OCI-LY1 (cell line): Measurements from ENCODE around the gene TBC1D14.

Experiments
- H2AFZ ChIP-seq: fragments of 200-600 bp; sonication (generic), shearing (Covaris generic); 2 replicates; pipeline ENCODE4 v1.6.0; 2014; ENCODE audit warnings: antibody characterized with exemption, mild to moderate bottlenecking, low read length
- H3F3A ChIP-seq: fragments of 200-600 bp; sonication (generic), shearing (Covaris generic); 2 replicates; pipeline ENCODE4 v1.6.0; 2014; ENCODE audit warnings: mild to moderate bottlenecking, antibody characterized with exemption, low read length, moderate library complexity; ENCODE audit not compliant: insufficient read depth
- H3K27ac ChIP-seq: fragments of 200-600 bp; sonication (generic); 2 replicates; pipeline ENCODE4 v1.5.1; 2014; ENCODE audit warnings: low read length, mixed run types, mild to moderate bottlenecking, low read depth; ENCODE audit not compliant: poor library complexity, severe bottlenecking
- H3K27me3 ChIP-seq: fragments of 200-600 bp; sonication (generic); 2 replicates; pipeline ENCODE4 v1.6.0; 2014; ENCODE audit warnings: antibody characterized with exemption, mild to moderate bottlenecking, low read length, moderate library complexity; ENCODE audit not compliant: insufficient read depth
- H3K36me3 ChIP-seq: fragments of 200-600 bp; sonication (generic); 2 replicates; pipeline ENCODE4 v1.6.1; 2014; ENCODE audit warnings: mild to moderate bottlenecking, antibody characterized with exemption, low read length, moderate library complexity, mixed read lengths; ENCODE audit not compliant: insufficient read depth
- H3K4me1 ChIP-seq: fragments of 200-600 bp; sonication (generic); 2 replicates; pipeline ENCODE4 v1.5.1; 2014; ENCODE audit warnings: mild to moderate bottlenecking, low read length, moderate library complexity; ENCODE audit not compliant: insufficient read depth, severe bottlenecking
- H3K4me2 ChIP-seq: fragments of 200-600 bp; sonication (generic), shearing (Covaris generic); 2 replicates; pipeline ENCODE4 v1.6.1; 2014; ENCODE audit warnings: low read length
- H3K4me3 ChIP-seq: fragments of 200-600 bp; sonication (generic); 2 replicates; pipeline ENCODE4 v1.5.1; 2014; ENCODE audit warnings: low read length, low read depth, mild to moderate bottlenecking, mixed read lengths; ENCODE audit not compliant: poor library complexity, severe bottlenecking
- H3K79me2 ChIP-seq: fragments of 200-600 bp; shearing (Covaris generic); 2 replicates; pipeline ENCODE4 v1.6.1; 2016; ENCODE audit warnings: mixed run types, low read length, mixed read lengths; ENCODE audit not compliant: insufficient read depth
- H3K9ac ChIP-seq: fragments of 200-600 bp; sonication (generic), shearing (Covaris generic); 2 replicates; pipeline ENCODE4 v1.6.1; 2014; ENCODE audit warnings: mild to moderate bottlenecking, low read length, mixed read lengths
- H3K9me2 ChIP-seq: fragments of 200-600 bp; sonication (generic), shearing (Covaris generic); 2 replicates; pipeline ENCODE4 v1.6.1; 2014; ENCODE audit warnings: low read depth, mild to moderate bottlenecking, low read length, mixed read lengths
- H3K9me3 ChIP-seq: fragments of 200-600 bp; shearing (Covaris generic); 2 replicates; pipeline ENCODE4 v1.6.1; 2014; ENCODE audit warnings: low read length, mixed read lengths
- H4K20me1 ChIP-seq: fragments of 200-600 bp; sonication (generic), shearing (Covaris generic); 2 replicates; pipeline ENCODE4 v1.6.0; 2016; ENCODE audit warnings: mild to moderate bottlenecking, low read length; ENCODE audit not compliant: insufficient read depth
- EZH2 ChIP-seq: fragments of 200-600 bp; sonication (generic), shearing (Covaris generic); IDR thresholded peaks from 2 replicates; pipeline ENCODE4 v1.8.0; 2017; ENCODE audit warnings: borderline replicate concordance, mixed run types, mild to moderate bottlenecking, antibody characterized with exemption, low read length, moderate library complexity, mixed read lengths
- TF ChIP-seq, protein P1 (sequence below): fragments of 200-600 bp; sonication (generic), shearing (Covaris generic); IDR thresholded peaks from 2 replicates; pipeline ENCODE4 v1.5.1; 2017; ENCODE audit warnings: mild to moderate bottlenecking, antibody characterized with exemption, low read length, moderate library complexity, mixed read lengths

Gene TBC1D14

GRCh38 chr4:6991771-6992557, 82.3 kb downstream of the TBC1D14 start:
- Histone ChIP-seq H3K36me3 (peaks cover 3% of the 10 kb centered on the region; the same call in 1 of the 2 replicates), H3K27ac (no peak overlapping the region), H2AFZ (no peak overlapping the region), H3K4me1 (peaks cover 32% of the 10 kb centered on the region), H3K9me3 (no peaks in the 10 kb centered on the region), H3K4me3 (no peak overlapping the region), H3K4me2 (no peak overlapping the region; the same call in 1 of the 2 replicates), H3K79me2 (peaks cover 8% of the 10 kb centered on the region; the same call in 1 of the 2 replicates), H3K9me2 (no peaks in the 10 kb centered on the region), H4K20me1 (no peaks in the 10 kb centered on the region), H3F3A (no peaks in the 10 kb centered on the region), H3K27me3 (no peaks in the 10 kb centered on the region), H3K9ac (no peak overlapping the region)
- no peak for TF ChIP-seq EZH2
- TF ChIP-seq, protein P1, sequence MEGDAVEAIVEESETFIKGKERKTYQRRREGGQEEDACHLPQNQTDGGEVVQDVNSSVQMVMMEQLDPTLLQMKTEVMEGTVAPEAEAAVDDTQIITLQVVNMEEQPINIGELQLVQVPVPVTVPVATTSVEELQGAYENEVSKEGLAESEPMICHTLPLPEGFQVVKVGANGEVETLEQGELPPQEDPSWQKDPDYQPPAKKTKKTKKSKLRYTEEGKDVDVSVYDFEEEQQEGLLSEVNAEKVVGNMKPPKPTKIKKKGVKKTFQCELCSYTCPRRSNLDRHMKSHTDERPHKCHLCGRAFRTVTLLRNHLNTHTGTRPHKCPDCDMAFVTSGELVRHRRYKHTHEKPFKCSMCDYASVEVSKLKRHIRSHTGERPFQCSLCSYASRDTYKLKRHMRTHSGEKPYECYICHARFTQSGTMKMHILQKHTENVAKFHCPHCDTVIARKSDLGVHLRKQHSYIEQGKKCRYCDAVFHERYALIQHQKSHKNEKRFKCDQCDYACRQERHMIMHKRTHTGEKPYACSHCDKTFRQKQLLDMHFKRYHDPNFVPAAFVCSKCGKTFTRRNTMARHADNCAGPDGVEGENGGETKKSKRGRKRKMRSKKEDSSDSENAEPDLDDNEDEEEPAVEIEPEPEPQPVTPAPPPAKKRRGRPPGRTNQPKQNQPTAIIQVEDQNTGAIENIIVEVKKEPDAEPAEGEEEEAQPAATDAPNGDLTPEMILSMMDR, result no peak

GRCh38 chr4:6992728-6993677, 83.4 kb downstream of the TBC1D14 start:
- Histone ChIP-seq H3K4me3 (no peak overlapping the region), H3K4me1 (peaks cover 25% of the 10 kb centered on the region), H3K9ac (no peak overlapping the region), H3K27ac (no peak overlapping the region), H3K4me2 (no peak overlapping the region), H3K36me3 (peaks cover 3% of the 10 kb centered on the region; the same call in 1 of the 2 replicates), H3K9me2 (no peaks in the 10 kb centered on the region), H3K27me3 (no peaks in the 10 kb centered on the region), H3K9me3 (no peaks in the 10 kb centered on the region), H3K79me2 (0 out of 2 replicates have a peak, but pooled peaks cover 2% of the 10 kb centered on the region), H4K20me1 (no peaks in the 10 kb centered on the region), H2AFZ (no peak overlapping the region), H3F3A (no peaks in the 10 kb centered on the region)
- no peak for TF ChIP-seq EZH2
- TF ChIP-seq, protein P1, result no peak

- H4K20me1 ChIP-seq, result no peaks in the 10 kb centered on the region
- H3K4me1 ChIP-seq, result peaks cover 13% of the 10 kb centered on the region
- no peaks in the 10 kb centered on the region for H3K9me2 ChIP-seq
- H3F3A ChIP-seq, result no peaks in the 10 kb centered on the region
- H3K9ac ChIP-seq, result no peak overlapping the region
- TF ChIP-seq EZH2, result no peak
- TF ChIP-seq, protein P1, result no peak
- H3K27me3 ChIP-seq, result no peaks in the 10 kb centered on the region
- H3K4me2 ChIP-seq, result no peak overlapping the region
- peaks cover 29% of the 10 kb centered on the region for H3K36me3 ChIP-seq
- H2AFZ ChIP-seq, result no peak overlapping the region
- H3K27ac ChIP-seq, result no peak overlapping the region
- no peaks in the 10 kb centered on the region for H3K9me3 ChIP-seq
- no peaks in the 10 kb centered on the region for H3K79me2 ChIP-seq
- H3K4me3 ChIP-seq, result no peak overlapping the region
Observed at GRCh38 chr4:6996481-6996880, 86.9 kb downstream of the TBC1D14 start.
